Progenitor cell of endocrine pancreas (in vitro differentiated cells): Measurements from ENCODE around the gene ITGB5. TPM values are rescaled to one million over a fixed set of nuclear protein-coding genes. Genes with fewer than 3 reads are reported as not detected.
"Not testable (repeated sequence)": the region's sequence is repeated elsewhere in the genome, so short reads cannot be mapped to it uniquely, and the experiment has no call there.

Source experiments
- DNase-seq: peaks from one replicate; pipeline ENCODE4 v3.0.0; 2021; ENCODE audit warnings: low spot score; ENCODE audit not compliant: unreplicated experiment
- H3K27ac Mint-ChIP-seq: 2 replicates; pipeline ENCODE4 v1.8.0; 2021; ENCODE audit warnings: mild to moderate bottlenecking, moderate library complexity, mixed read lengths
- H3K27me3 Mint-ChIP-seq: 2 replicates; pipeline ENCODE4 v1.8.0; 2021; ENCODE audit warnings: mixed read lengths
- H3K36me3 Mint-ChIP-seq: 2 replicates; pipeline ENCODE4 v1.8.0; 2022; ENCODE audit warnings: mixed read lengths; ENCODE audit not compliant: insufficient read depth
- H3K4me1 Mint-ChIP-seq: 2 replicates; pipeline ENCODE4 v1.8.0; 2021; ENCODE audit warnings: low read depth, mixed read lengths
- H3K4me3 Mint-ChIP-seq: 2 replicates; pipeline ENCODE4 v1.8.0; 2021; ENCODE audit warnings: low read depth, mild to moderate bottlenecking, moderate library complexity, mixed read lengths
- H3K9me3 Mint-ChIP-seq: 2 replicates; pipeline ENCODE4 v1.8.0; 2021; ENCODE audit warnings: low read depth, mixed read lengths
- total RNA-seq: library from RNA; stranded (reverse); gene quantifications from 2 replicates; pipeline ENCODE4 v1.2.1, GENCODE V29; 2021
- TF ChIP-seq, protein P1 (sequence below): fragments of 200-600 bp; sonication (generic); IDR thresholded peaks from one replicate; pipeline ENCODE4 v1.5.0; 2021; ENCODE audit warnings: antibody characterized with exemption, mild to moderate bottlenecking; ENCODE audit not compliant: unreplicated experiment

Gene ITGB5
- total RNA-seq, 1 donor from 2014 or later = 58.8 TPM

DNA sequence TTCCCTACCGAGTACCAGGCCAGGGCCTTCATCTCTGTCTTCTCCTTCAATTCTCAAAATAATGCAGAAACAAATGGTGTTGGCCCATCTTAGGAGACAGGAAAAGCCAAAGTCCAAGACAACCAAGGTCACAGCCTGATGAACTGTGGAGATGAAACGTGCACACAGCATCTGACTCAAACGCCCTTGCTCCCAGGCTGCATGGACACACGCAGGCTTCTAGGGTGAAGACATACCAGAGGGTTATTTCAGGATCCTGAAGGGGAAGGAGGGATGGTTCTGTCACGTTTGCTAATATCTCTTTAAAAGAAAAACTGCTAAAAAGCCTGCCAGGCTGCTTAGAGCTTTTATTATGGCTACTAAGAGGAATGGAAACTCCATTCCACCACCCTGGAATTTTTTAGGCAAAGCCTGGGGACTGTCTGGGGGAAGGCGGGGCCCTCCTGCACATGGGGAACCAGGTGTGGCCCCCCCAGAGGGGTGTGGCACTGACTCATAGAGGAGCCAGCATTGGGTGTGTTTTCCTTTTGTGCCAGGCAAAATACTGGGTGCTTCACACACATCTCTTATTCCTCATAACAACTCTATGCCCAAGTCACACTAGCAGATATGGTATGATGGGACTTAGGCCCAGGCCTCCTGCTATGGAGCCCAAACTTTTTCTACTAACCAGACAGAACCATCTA is 94.0 kb downstream of the ITGB5 start:
- Mint-ChIP-seq H3K27ac (no peak overlapping the region), H3K4me3 (no peak overlapping the region), H3K9me3 (peaks cover 5% of the 10 kb centered on the region), H3K4me1 (no peaks in the 10 kb centered on the region), H3K36me3 (peaks cover 18% of the 10 kb centered on the region), H3K27me3 (no peaks in the 10 kb centered on the region)
- no peak for DNase-seq
- TF ChIP-seq, protein P1, sequence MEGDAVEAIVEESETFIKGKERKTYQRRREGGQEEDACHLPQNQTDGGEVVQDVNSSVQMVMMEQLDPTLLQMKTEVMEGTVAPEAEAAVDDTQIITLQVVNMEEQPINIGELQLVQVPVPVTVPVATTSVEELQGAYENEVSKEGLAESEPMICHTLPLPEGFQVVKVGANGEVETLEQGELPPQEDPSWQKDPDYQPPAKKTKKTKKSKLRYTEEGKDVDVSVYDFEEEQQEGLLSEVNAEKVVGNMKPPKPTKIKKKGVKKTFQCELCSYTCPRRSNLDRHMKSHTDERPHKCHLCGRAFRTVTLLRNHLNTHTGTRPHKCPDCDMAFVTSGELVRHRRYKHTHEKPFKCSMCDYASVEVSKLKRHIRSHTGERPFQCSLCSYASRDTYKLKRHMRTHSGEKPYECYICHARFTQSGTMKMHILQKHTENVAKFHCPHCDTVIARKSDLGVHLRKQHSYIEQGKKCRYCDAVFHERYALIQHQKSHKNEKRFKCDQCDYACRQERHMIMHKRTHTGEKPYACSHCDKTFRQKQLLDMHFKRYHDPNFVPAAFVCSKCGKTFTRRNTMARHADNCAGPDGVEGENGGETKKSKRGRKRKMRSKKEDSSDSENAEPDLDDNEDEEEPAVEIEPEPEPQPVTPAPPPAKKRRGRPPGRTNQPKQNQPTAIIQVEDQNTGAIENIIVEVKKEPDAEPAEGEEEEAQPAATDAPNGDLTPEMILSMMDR = no peak

DNA sequence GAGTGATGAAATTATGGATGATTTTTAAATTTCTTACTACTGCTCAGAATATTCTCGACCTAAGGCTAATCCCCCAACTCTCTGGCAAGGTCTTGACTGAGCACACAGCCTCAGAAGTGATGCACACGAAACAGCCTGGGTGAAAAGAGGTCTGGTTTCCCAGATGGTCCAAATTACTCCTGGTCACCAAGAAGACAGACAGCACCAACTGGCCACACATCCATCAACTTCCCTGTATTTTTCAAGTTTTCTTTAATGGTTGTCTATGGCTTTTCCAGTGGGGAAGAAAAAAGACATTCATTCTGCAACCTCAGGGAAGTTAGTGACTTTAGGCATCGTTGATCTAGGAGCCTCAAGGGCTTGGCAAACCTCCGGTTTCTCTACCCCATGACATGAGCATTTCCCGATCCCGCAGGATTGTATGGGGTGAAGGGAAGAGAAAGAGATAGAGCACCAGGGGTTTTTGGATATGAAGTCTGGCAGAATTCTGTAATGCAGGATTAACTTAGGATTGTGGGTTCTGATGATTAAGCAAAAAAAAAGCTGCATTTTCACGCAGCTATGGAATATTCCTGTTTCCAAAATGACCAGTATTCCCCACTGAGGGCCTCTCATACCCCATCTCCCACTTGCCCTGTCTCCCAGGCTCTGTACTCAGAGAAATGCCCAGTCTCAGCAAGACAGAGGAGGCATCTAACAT is 94.7 kb downstream of the ITGB5 start:
- Mint-ChIP-seq H3K9me3 (peaks cover 5% of the 10 kb centered on the region), H3K27me3 (no peaks in the 10 kb centered on the region), H3K4me1 (no peaks in the 10 kb centered on the region), H3K4me3 (no peak overlapping the region), H3K36me3 (peaks cover 18% of the 10 kb centered on the region), H3K27ac (no peak overlapping the region)
- DNase-seq = no peak
- TF ChIP-seq, protein P1 = no peak

DNA sequence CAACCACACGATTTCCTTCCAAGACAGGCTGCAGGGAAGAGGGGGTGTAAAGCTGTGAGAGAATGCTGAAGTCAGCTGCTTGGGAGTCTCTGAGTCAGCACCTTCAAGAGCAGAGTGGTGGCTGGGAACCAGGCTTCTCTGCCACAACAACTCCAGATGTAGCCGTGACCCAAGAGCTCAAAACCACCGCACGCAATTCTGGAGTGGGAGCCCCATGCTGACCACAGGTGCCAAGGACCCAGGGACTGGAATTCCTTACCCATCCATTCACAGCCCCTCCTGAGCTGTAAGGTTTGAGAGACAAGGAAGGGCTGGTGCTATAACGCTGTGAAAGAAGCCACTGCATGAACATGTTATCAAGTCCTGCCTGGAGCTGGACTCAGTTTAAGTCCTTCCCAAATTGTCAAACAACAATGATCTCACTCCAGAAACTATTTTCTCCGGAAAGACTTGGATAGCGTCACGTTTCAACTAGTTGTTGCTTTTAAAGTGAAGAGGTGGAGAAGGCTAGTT is 95.5 kb downstream of the ITGB5 start:
- H3K27ac Mint-ChIP-seq = no peak overlapping the region
- no peaks in the 10 kb centered on the region for H3K4me1 Mint-ChIP-seq
- H3K27me3 Mint-ChIP-seq = no peaks in the 10 kb centered on the region
- H3K9me3 Mint-ChIP-seq = peaks cover 5% of the 10 kb centered on the region
- H3K36me3 Mint-ChIP-seq = peaks cover 17% of the 10 kb centered on the region
- no peak overlapping the region for H3K4me3 Mint-ChIP-seq
- TF ChIP-seq, protein P1 = no peak
- DNase-seq = no peak

DNA sequence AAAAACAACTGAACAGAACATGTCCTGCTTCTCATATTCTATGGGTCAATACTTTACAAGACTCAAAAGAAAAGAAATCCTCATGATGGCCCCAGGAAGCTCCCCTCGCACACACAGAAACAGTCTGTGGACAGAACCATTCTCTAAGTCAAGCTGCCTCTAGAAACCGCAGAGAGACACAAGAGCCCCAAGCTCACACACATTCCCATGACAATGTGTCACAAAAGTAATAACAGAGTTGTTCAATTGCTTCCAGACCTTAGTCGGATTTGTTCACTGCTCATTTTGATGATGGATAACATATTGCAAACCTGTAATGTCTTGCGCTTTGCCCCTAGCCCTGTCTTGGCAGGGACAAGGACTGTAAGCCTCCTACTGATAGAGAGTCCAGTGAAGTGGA is 96.0 kb downstream of the ITGB5 start:
- DNase-seq = no peak
- Mint-ChIP-seq H3K9me3 (peaks cover 5% of the 10 kb centered on the region), H3K36me3 (peaks cover 17% of the 10 kb centered on the region), H3K27me3 (no peaks in the 10 kb centered on the region), H3K27ac (peak overlapping the region; percentile 10), H3K4me3 (no peak overlapping the region), H3K4me1 (no peaks in the 10 kb centered on the region)
- TF ChIP-seq, protein P1 = no peak

DNA sequence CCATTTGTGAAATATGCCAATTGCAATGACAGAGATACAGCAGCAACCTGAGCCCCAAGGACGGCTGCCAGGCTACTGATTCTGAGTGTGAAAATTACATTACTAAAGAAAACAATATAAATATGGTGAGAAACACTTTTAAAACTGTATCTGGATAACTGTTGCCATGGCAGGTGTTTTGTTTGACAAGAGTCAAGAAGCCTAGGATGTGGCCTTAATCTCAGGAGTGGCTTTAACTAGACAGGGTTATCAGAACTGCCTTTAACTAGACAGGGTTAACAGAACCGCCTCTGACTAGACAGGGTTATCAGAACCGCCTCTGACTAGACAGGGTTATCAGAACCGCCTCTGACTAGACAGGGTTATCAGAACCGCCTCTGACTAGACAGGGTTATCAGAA is 98.1 kb downstream of the ITGB5 start:
- not testable (repeated sequence) for H3K4me1 Mint-ChIP-seq

More for the DNA sequence above, 98.1 kb downstream of the ITGB5 start:
- H3K27me3 Mint-ChIP-seq, H3K4me3 Mint-ChIP-seq, H3K9me3 Mint-ChIP-seq, DNase-seq, H3K27ac Mint-ChIP-seq: not testable (repeated sequence)
- H3K36me3 Mint-ChIP-seq = peaks cover 16% of the 10 kb centered on the region
